Right lobe of liver (tissue), 6 donors: ENCODE measurements around the gene ASB7. TPM values are rescaled to one million over a fixed set of nuclear protein-coding genes. Genes with fewer than 3 reads are reported as not detected.

Experiments
- ATAC-seq, 4 donors: fragments of 200-7000 bp; cut with Tn5 transposase; one replicate each; pipeline ENCODE4 v1.9.1; 2020; ENCODE audit warnings: mild to moderate bottlenecking in 4 of 4, moderate library complexity in 4 of 4
- DNase-seq, 3 donors: peaks; one replicate each; pipeline ENCODE4 v3.0.0-alpha.2; 2020
- H3K27ac ChIP-seq, 3 donors: fragments of 200-600 bp; one replicate each; pipeline ENCODE4 v1.8.0; 2022
- H3K27me3 ChIP-seq, 2 donors: fragments of 200-600 bp; one replicate each; pipeline ENCODE4 v1.8.0; 2022
- H3K36me3 ChIP-seq, 4 donors: fragments of 200-600 bp; sonication (generic) in 1 of 4; one replicate each; pipeline versions ENCODE4 v1.5.1 to v1.8.0; 2017 to 2022; ENCODE audit warnings: control low read depth in 1 of 4
- H3K4me1 ChIP-seq, 4 donors: fragments of 200-600 bp; sonication (generic) in 1 of 4; one replicate each; pipeline versions ENCODE4 v1.5.1 to v1.8.0; 2017 to 2022; ENCODE audit warnings: control low read depth in 1 of 4
- H3K4me3 ChIP-seq, 3 donors: fragments of 200-600 bp; one replicate each; pipeline ENCODE4 v1.8.0; 2022
- H3K9me3 ChIP-seq, 4 donors: fragments of 200-600 bp; sonication (generic) in 1 of 4; one replicate each; pipeline versions ENCODE4 v1.5.1 to v1.8.0; 2017 to 2022; ENCODE audit warnings: control low read depth in 1 of 4
- CTCF ChIP-seq, 4 donors: fragments of 200-600 bp in 3 of 4; fragments of 450-650 bp in 1 of 4; IDR thresholded peaks; one replicate each; pipeline versions ENCODE4 v1.5.1 to v1.8.0; 2016 to 2022; ENCODE audit warnings: antibody characterized with exemption in 4 of 4, mild to moderate bottlenecking in 2 of 4
- POLR2A ChIP-seq: fragments of 450-650 bp; IDR thresholded peaks from one replicate; pipeline ENCODE4 v1.6.1; 2017; ENCODE audit warnings: antibody characterized with exemption, mild to moderate bottlenecking
- WGBS: methylation state at CpG from one replicate; pipeline ENCODE4 v1.1.6; 2018; ENCODE audit warnings: low coverage, low lambda C conversion rate; ENCODE audit not compliant: insufficient coverage; ENCODE audit errors: missing lambda C conversion rate; 5-methylcytosine and 5-hydroxymethylcytosine counted together
- intact Hi-C, 2 donors: fragments of 100-400 bp; cut with DNase I; formaldehyde crosslinking; loops; one replicate each; pipeline versions ENCODE4 v1.11.2 to v1.14.1; 2022
- total RNA-seq, 6 experiments: library from RNA; depleted of rRNA in 2 of 6; stranded (reverse); fragments of >200 nt in 2 of 6; fragmentation: NEBNext Ultra II Directional in 3 of 6; extraction: Animal tissue kit (Norgen Biotek cat#: 25700) in 3 of 6; gene quantifications; one replicate each; pipeline versions ENCODE4 v1.1.0 to v1.2.4, GENCODE V29; 2016 to 2023
- donor health status: DM: no; HTN: yes; CAD: no.
- donor health status: DM: no; HTN: no; CAD: no.
- donor health status: DM: no; HTN: no; CAD: no.
- donor health status: DM: no; HTN: yes; CAD: no.
- donor health status: DM: no; HTN: yes; CAD: no.

ASB7 gene
- total RNA-seq, 6 experiments from 2014 or later, result 5.4 to 7.9 (median 7.2) TPM

GRCh38 chr15:100560323-100560722, 42.1 kb upstream of the ASB7 start:
- intact Hi-C loops, result no loop called here
- H3K36me3 ChIP-seq, result no peaks in the 10 kb centered on the region
- TF ChIP-seq CTCF (IDR thresholded peaks at IDR 0.05) (no peak), POLR2A (no peak)
- peaks cover 0 to 11% (median 0%) of the 10 kb centered on the region in 4 donors for H3K4me1 ChIP-seq
- DNase-seq, result no peak
- no peaks in the 10 kb centered on the region for H3K27me3 ChIP-seq
- no peaks in the 10 kb centered on the region for H3K9me3 ChIP-seq
- ATAC-seq, result peak in 2 of 4 donors; percentile 9 to 35
- no peak overlapping the region for H3K4me3 ChIP-seq
- no peak overlapping the region for H3K27ac ChIP-seq

GRCh38 chr15:100565591-100565990, 36.8 kb upstream of the ASB7 start:
- Histone ChIP-seq H3K4me1 (no peaks in the 10 kb centered on the region), H3K9me3 (no peaks in the 10 kb centered on the region), H3K27me3 (no peaks in the 10 kb centered on the region), H3K4me3 (no peak overlapping the region), H3K27ac (no peak overlapping the region), H3K36me3 (no peaks in the 10 kb centered on the region)
- TF ChIP-seq CTCF (IDR thresholded peaks at IDR 0.05) (no peak), POLR2A (no peak)
- WGBS, result 83% methylated on average over 2 of the region's 3 CpGs
- ATAC-seq (no peak), DNase-seq (no peak)
- intact Hi-C loops, result no loop called here

DNA sequence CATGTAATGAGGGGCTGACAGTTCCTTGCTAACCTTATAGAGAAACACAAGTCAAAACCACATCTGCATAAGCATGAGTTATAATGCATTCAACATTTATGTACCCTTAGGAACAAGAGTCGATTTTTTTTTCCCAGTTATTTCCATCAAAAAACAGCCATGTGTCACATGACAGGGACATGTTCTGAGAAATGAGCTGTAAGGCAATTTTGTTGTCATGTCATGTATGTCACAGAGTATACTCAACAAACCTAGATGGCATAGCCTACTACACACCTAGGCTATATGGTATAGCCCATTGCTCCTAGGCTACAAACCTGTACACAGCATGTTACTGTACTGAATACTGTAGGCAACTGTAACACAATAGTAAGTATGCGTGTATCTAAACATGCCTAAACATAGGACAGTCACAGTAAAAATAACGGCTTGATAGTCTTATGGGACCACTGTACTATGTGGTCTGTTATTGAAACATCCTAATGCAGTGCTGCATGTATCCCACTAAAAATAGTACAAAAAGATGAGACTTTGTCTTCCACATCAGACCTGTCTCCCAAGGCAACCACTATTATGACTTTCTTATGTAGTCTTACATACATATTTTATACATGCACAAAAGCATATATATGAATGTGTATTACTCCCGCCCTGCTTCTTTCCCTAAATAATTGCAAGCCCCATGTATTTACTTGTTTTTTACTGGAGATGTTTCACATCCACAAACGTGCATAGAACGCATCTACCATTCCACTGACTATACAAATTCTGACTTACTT, 35.4 kb upstream of the ASB7 start:
- no peak for TF ChIP-seq POLR2A
- TF ChIP-seq CTCF (IDR thresholded peaks at IDR 0.05), result no peak
- WGBS, result 93% methylated on average over 6 of the region's 6 CpGs

GRCh38 chr15:100569391-100569790, 33.0 kb upstream of the ASB7 start:
- no peak overlapping the region for H3K27ac ChIP-seq
- no peak for DNase-seq
- ATAC-seq, result no peak
- TF ChIP-seq CTCF (IDR thresholded peaks at IDR 0.05), result no peak
- no peak for TF ChIP-seq POLR2A
- H3K4me3 ChIP-seq, result no peak overlapping the region
- H3K27me3 ChIP-seq, result no peaks in the 10 kb centered on the region
- H3K4me1 ChIP-seq, result no peaks in the 10 kb centered on the region
- H3K9me3 ChIP-seq, result no peaks in the 10 kb centered on the region
- peaks cover 0 to 10% (median 2%) of the 10 kb centered on the region in 4 donors for H3K36me3 ChIP-seq
- 90% methylated on average over 4 of the region's 8 CpGs for WGBS
- intact Hi-C loops, result no loop called here

More for the DNA sequence above, 35.4 kb upstream of the ASB7 start:
- no peaks in the 10 kb centered on the region for H3K36me3 ChIP-seq
- H3K4me1 ChIP-seq, result no peaks in the 10 kb centered on the region
- no peak overlapping the region for H3K27ac ChIP-seq
- ATAC-seq (no peak), DNase-seq (no peak)
- H3K9me3 ChIP-seq, result no peaks in the 10 kb centered on the region
- no peaks in the 10 kb centered on the region for H3K27me3 ChIP-seq
- intact Hi-C loops, result no loop called here
- no peak overlapping the region for H3K4me3 ChIP-seq
